HL-60 (cell line): ENCODE data around the gene CFL1.

ENCODE experiments used
- DNase-seq, 2 experiments: peaks; one replicate each; pipeline ENCODE4 v3.0.0-alpha.2; 2010 to 2020; ENCODE audit warnings: low read depth in 1 of 2, low spot score in 1 of 2
- H3K27ac ChIP-seq: fragments of 250-450 bp; sonication (Bioruptor Pico); replicated peaks from 2 replicates; pipeline ENCODE4 v1.5.1; 2020; ENCODE audit warnings: mild to moderate bottlenecking, moderate library complexity
- H3K27me3 ChIP-seq: fragments of 250-450 bp; sonication (Bioruptor Pico); 2 replicates; pipeline ENCODE4 v1.5.1; 2021; ENCODE audit warnings: mild to moderate bottlenecking, moderate library complexity; ENCODE audit not compliant: insufficient read depth, poor library complexity, severe bottlenecking
- H3K4me3 ChIP-seq: replicated peaks from 2 replicates; pipeline ENCODE4 v1.5.1; 2011; ENCODE audit warnings: mild to moderate bottlenecking, control low read depth, low read length; ENCODE audit not compliant: insufficient read depth
- GABPA ChIP-seq: IDR thresholded peaks from 2 replicates; pipeline ENCODE4 v1.6.1; 2012; ENCODE audit warnings: low read depth
- POLR2AphosphoS5 ChIP-seq: IDR thresholded peaks from 2 replicates; pipeline ENCODE4 v1.6.1; 2012; ENCODE audit warnings: low read depth
- SPI1 ChIP-seq: IDR thresholded peaks from 2 replicates; pipeline ENCODE4 v1.6.1; 2012; ENCODE audit warnings: low read depth, mild to moderate bottlenecking, borderline replicate concordance
- TF ChIP-seq, protein P1 (sequence below): IDR thresholded peaks from 2 replicates; pipeline ENCODE4 v1.6.1; 2012; ENCODE audit warnings: low read depth; ENCODE audit not compliant: insufficient replicate concordance
- TF ChIP-seq, protein P2 (sequence below): IDR thresholded peaks from one replicate; pipeline ENCODE4 v1.5.1; 2011; ENCODE audit warnings: low read length, control low read depth, inconsistent platforms; ENCODE audit not compliant: insufficient read depth

CFL1 gene

GRCh38 chr11:65859812-65860277, 1.9 kb upstream of the CFL1 start:
- peak overlapping the region; percentile 91 for H3K4me3 ChIP-seq
- TF ChIP-seq, protein P1, sequence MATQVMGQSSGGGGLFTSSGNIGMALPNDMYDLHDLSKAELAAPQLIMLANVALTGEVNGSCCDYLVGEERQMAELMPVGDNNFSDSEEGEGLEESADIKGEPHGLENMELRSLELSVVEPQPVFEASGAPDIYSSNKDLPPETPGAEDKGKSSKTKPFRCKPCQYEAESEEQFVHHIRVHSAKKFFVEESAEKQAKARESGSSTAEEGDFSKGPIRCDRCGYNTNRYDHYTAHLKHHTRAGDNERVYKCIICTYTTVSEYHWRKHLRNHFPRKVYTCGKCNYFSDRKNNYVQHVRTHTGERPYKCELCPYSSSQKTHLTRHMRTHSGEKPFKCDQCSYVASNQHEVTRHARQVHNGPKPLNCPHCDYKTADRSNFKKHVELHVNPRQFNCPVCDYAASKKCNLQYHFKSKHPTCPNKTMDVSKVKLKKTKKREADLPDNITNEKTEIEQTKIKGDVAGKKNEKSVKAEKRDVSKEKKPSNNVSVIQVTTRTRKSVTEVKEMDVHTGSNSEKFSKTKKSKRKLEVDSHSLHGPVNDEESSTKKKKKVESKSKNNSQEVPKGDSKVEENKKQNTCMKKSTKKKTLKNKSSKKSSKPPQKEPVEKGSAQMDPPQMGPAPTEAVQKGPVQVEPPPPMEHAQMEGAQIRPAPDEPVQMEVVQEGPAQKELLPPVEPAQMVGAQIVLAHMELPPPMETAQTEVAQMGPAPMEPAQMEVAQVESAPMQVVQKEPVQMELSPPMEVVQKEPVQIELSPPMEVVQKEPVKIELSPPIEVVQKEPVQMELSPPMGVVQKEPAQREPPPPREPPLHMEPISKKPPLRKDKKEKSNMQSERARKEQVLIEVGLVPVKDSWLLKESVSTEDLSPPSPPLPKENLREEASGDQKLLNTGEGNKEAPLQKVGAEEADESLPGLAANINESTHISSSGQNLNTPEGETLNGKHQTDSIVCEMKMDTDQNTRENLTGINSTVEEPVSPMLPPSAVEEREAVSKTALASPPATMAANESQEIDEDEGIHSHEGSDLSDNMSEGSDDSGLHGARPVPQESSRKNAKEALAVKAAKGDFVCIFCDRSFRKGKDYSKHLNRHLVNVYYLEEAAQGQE, result no peak
- TF ChIP-seq SPI1 (peak; percentile 1; the same call in 1 of the 2 replicates), POLR2AphosphoS5 (peak; percentile 13)
- TF ChIP-seq, protein P2, sequence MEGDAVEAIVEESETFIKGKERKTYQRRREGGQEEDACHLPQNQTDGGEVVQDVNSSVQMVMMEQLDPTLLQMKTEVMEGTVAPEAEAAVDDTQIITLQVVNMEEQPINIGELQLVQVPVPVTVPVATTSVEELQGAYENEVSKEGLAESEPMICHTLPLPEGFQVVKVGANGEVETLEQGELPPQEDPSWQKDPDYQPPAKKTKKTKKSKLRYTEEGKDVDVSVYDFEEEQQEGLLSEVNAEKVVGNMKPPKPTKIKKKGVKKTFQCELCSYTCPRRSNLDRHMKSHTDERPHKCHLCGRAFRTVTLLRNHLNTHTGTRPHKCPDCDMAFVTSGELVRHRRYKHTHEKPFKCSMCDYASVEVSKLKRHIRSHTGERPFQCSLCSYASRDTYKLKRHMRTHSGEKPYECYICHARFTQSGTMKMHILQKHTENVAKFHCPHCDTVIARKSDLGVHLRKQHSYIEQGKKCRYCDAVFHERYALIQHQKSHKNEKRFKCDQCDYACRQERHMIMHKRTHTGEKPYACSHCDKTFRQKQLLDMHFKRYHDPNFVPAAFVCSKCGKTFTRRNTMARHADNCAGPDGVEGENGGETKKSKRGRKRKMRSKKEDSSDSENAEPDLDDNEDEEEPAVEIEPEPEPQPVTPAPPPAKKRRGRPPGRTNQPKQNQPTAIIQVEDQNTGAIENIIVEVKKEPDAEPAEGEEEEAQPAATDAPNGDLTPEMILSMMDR, result no peak
- DNase-seq, result no peak
- H3K27ac ChIP-seq, result peak overlapping the region; percentile 94
- no peaks in the 10 kb centered on the region for H3K27me3 ChIP-seq

- Histone ChIP-seq H3K27ac (peak overlapping the region; percentile 94), H3K27me3 (no peaks in the 10 kb centered on the region), H3K4me3 (peak overlapping the region; percentile 91)
- TF ChIP-seq, protein P2, result no peak
- TF ChIP-seq SPI1, result peak; percentile 55; the same call in 1 of the 2 replicates
- no peak for TF ChIP-seq GABPA
- peak; percentile 41 for TF ChIP-seq POLR2AphosphoS5
- TF ChIP-seq, protein P1, result no peak
- DNase-seq, result peak; percentile 98 to 99
Observed at GRCh38 chr11:65859095-65859811, 1.3 kb upstream of the CFL1 start.

DNA sequence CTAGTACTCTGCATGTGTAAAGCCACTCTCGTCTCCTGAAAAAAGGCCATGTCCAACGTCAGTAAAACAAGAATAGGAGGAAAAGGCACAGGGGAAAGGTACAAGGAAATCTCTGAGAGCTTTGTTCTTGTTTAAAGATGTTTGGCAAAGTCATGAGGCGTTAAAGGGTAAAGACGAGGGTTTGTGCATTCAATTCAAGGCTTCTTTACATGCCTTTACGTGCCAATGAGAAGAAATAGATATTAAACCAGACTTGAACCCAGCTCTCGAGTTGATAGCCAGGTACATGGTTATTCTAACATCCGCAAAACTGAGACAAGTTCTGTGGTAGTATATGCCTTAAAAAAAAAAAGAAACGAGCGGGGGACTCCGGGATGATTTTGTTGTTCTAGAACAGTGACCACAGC, 704 bp upstream of the CFL1 start:
- H3K27me3 ChIP-seq, result no peaks in the 10 kb centered on the region
- no peak for DNase-seq
- TF ChIP-seq, protein P1, result no peak
- TF ChIP-seq POLR2AphosphoS5, result no peak
- TF ChIP-seq SPI1, result no peak
- TF ChIP-seq, protein P2, result no peak
- TF ChIP-seq GABPA, result no peak
- peak overlapping the region; percentile 94 for H3K27ac ChIP-seq
- H3K4me3 ChIP-seq, result peak overlapping the region; percentile 91
